Right lobe of liver (tissue), 6 donors: ENCODE measurements around the gene ITPKB. TPM values are rescaled to one million over a fixed set of nuclear protein-coding genes. Genes with fewer than 3 reads are reported as not detected.

Experiments used
- ATAC-seq, 4 donors: fragments of 200-7000 bp; cut with Tn5 transposase; one replicate each; pipeline ENCODE4 v1.9.1; 2020; ENCODE audit warnings: mild to moderate bottlenecking in 4 of 4, moderate library complexity in 4 of 4
- DNase-seq, 3 donors: peaks; one replicate each; pipeline ENCODE4 v3.0.0-alpha.2; 2020
- H3K27ac ChIP-seq, 3 donors: fragments of 200-600 bp; one replicate each; pipeline ENCODE4 v1.8.0; 2022
- H3K27me3 ChIP-seq, 2 donors: fragments of 200-600 bp; one replicate each; pipeline ENCODE4 v1.8.0; 2022
- H3K36me3 ChIP-seq, 4 donors: fragments of 200-600 bp; sonication (generic) in 1 of 4; one replicate each; pipeline versions ENCODE4 v1.5.1 to v1.8.0; 2017 to 2022; ENCODE audit warnings: control low read depth in 1 of 4
- H3K4me1 ChIP-seq, 4 donors: fragments of 200-600 bp; sonication (generic) in 1 of 4; one replicate each; pipeline versions ENCODE4 v1.5.1 to v1.8.0; 2017 to 2022; ENCODE audit warnings: control low read depth in 1 of 4
- H3K4me3 ChIP-seq, 3 donors: fragments of 200-600 bp; one replicate each; pipeline ENCODE4 v1.8.0; 2022
- H3K9me3 ChIP-seq, 4 donors: fragments of 200-600 bp; sonication (generic) in 1 of 4; one replicate each; pipeline versions ENCODE4 v1.5.1 to v1.8.0; 2017 to 2022; ENCODE audit warnings: control low read depth in 1 of 4
- CTCF ChIP-seq, 4 donors: fragments of 200-600 bp in 3 of 4; fragments of 450-650 bp in 1 of 4; IDR thresholded peaks; one replicate each; pipeline versions ENCODE4 v1.5.1 to v1.8.0; 2016 to 2022; ENCODE audit warnings: antibody characterized with exemption in 4 of 4, mild to moderate bottlenecking in 2 of 4
- POLR2A ChIP-seq: fragments of 450-650 bp; IDR thresholded peaks from one replicate; pipeline ENCODE4 v1.6.1; 2017; ENCODE audit warnings: antibody characterized with exemption, mild to moderate bottlenecking
- WGBS: methylation state at CpG from one replicate; pipeline ENCODE4 v1.1.6; 2018; ENCODE audit warnings: low coverage, low lambda C conversion rate; ENCODE audit not compliant: insufficient coverage; ENCODE audit errors: missing lambda C conversion rate; 5-methylcytosine and 5-hydroxymethylcytosine counted together
- intact Hi-C, 2 donors: fragments of 100-400 bp; cut with DNase I; formaldehyde crosslinking; loops; one replicate each; pipeline versions ENCODE4 v1.11.2 to v1.14.1; 2022
- total RNA-seq, 6 experiments: library from RNA; depleted of rRNA in 2 of 6; stranded (reverse); fragments of >200 nt in 2 of 6; fragmentation: NEBNext Ultra II Directional in 3 of 6; extraction: Animal tissue kit (Norgen Biotek cat#: 25700) in 3 of 6; gene quantifications; one replicate each; pipeline versions ENCODE4 v1.1.0 to v1.2.4, GENCODE V29; 2016 to 2023
- donor health status: DM: no; HTN: yes; CAD: no.
- donor health status: DM: no; HTN: no; CAD: no.
- donor health status: DM: no; HTN: no; CAD: no.
- donor health status: DM: no; HTN: yes; CAD: no.
- donor health status: DM: no; HTN: yes; CAD: no.

ITPKB gene
- total RNA-seq, 6 experiments from 2014 or later = 2.1 to 4.1 (median 3.4) TPM

- H3K27ac ChIP-seq = no peak overlapping the region
- peak in 1 of 3 donors; percentile 40 for DNase-seq
- peaks cover 0 to 5% (median 0%) of the 10 kb centered on the region in 4 donors for H3K4me1 ChIP-seq
- intact Hi-C loops = no loop called here
- no peak for TF ChIP-seq CTCF (IDR thresholded peaks at IDR 0.05)
- TF ChIP-seq POLR2A = no peak
- ATAC-seq = no peak
- H3K36me3 ChIP-seq = no peaks in the 10 kb centered on the region
- H3K4me3 ChIP-seq = no peak overlapping the region
- WGBS = 29% methylated on average over 1 of the region's 6 CpGs
- no peaks in the 10 kb centered on the region for H3K9me3 ChIP-seq
- no peaks in the 10 kb centered on the region for H3K27me3 ChIP-seq
These were observed 86.5 kb downstream of the ITPKB start for GRCh38 chr1:226652613-226653012.

- 71% methylated on average over 3 of the region's 4 CpGs for WGBS
- Histone ChIP-seq H3K4me3 (no peak overlapping the region), H3K36me3 (no peaks in the 10 kb centered on the region), H3K27ac (no peak overlapping the region), H3K27me3 (no peaks in the 10 kb centered on the region), H3K4me1 (peaks cover 0 to 5% (median 0%) of the 10 kb centered on the region in 4 donors), H3K9me3 (no peaks in the 10 kb centered on the region)
- intact Hi-C loops = no loop called here
- ATAC-seq (no peak), DNase-seq (peak in 1 of 3 donors; percentile 16)
- TF ChIP-seq POLR2A = no peak
- no peak for TF ChIP-seq CTCF (IDR thresholded peaks at IDR 0.05)
These were observed 87.4 kb downstream of the ITPKB start for GRCh38 chr1:226651732-226652105.

GRCh38 chr1:226651041-226651731 is 87.9 kb downstream of the ITPKB start:
- Histone ChIP-seq H3K27ac (no peak overlapping the region), H3K36me3 (no peaks in the 10 kb centered on the region), H3K4me3 (no peak overlapping the region), H3K4me1 (peaks cover 0 to 5% (median 0%) of the 10 kb centered on the region in 4 donors), H3K9me3 (no peaks in the 10 kb centered on the region), H3K27me3 (no peaks in the 10 kb centered on the region)
- intact Hi-C loops = no loop called here
- no peak for TF ChIP-seq POLR2A
- no peak for TF ChIP-seq CTCF (IDR thresholded peaks at IDR 0.05)
- ATAC-seq (no peak), DNase-seq (peak in 1 of 3 donors; percentile 21)
- 50% methylated on average over 2 of the region's 12 CpGs for WGBS

- intact Hi-C loops = no loop called here
- DNase-seq = no peak
- Histone ChIP-seq H3K36me3 (no peaks in the 10 kb centered on the region), H3K4me1 (peaks cover 0 to 3% (median 0%) of the 10 kb centered on the region in 4 donors), H3K27me3 (no peaks in the 10 kb centered on the region), H3K27ac (no peak overlapping the region), H3K4me3 (no peak overlapping the region), H3K9me3 (no peaks in the 10 kb centered on the region)
- TF ChIP-seq CTCF (IDR thresholded peaks at IDR 0.05) = no peak
- WGBS = 24% methylated on average over 5 of the region's 11 CpGs
- no peak for ATAC-seq
These were observed 88.7 kb downstream of the ITPKB start for GRCh38 chr1:226650236-226650841.
